ENCODE results near the gene GALNTL6.
"Not testable (repeated sequence)": the region's sequence is repeated elsewhere in the genome, so short reads cannot be mapped to it uniquely, and the experiment has no call there.

Gene GALNTL6

GRCh38 chr4:173001571-173001970 is 1188.4 kb downstream of the GALNTL6 start:
- DNase-seq, result no peak

GRCh38 chr4:173002830-173003561 is 1189.8 kb downstream of the GALNTL6 start:
- DNase-seq, result peak in 1 of 2 experiments; percentile 9

GRCh38 chr4:173005912-173006633 is 1192.9 kb downstream of the GALNTL6 start:
- no peak for DNase-seq

GRCh38 chr4:173008436-173008835 is 1195.2 kb downstream of the GALNTL6 start:
- no peak for DNase-seq

- DNase-seq, result no peak
Observed at GRCh38 chr4:173009129-173009823, 1196.1 kb downstream of the GALNTL6 start.

- no peak for DNase-seq
Observed at GRCh38 chr4:173012608-173013007, 1199.4 kb downstream of the GALNTL6 start.

- peak; percentile 66 to 88 for DNase-seq
Observed at GRCh38 chr4:173013232-173013930, 1200.2 kb downstream of the GALNTL6 start.

- DNase-seq, result peak; percentile 67 to 71
Observed at GRCh38 chr4:173014113-173014558, 1200.9 kb downstream of the GALNTL6 start.

GRCh38 chr4:173014836-173015235 is 1201.6 kb downstream of the GALNTL6 start:
- no peak for DNase-seq

- no peak for DNase-seq
Observed at GRCh38 chr4:173017802-173018201, 1204.6 kb downstream of the GALNTL6 start.

GRCh38 chr4:173018446-173018845 is 1205.2 kb downstream of the GALNTL6 start:
- no peak for DNase-seq

GRCh38 chr4:173019664-173020063 is 1206.5 kb downstream of the GALNTL6 start:
- no peak for DNase-seq

GRCh38 chr4:173021746-173022573 is 1208.8 kb downstream of the GALNTL6 start:
- peak; percentile 13 to 21 for DNase-seq

GRCh38 chr4:173024203-173024602 is 1211.0 kb downstream of the GALNTL6 start:
- no peak for DNase-seq

GRCh38 chr4:173025131-173025530 is 1211.9 kb downstream of the GALNTL6 start:
- DNase-seq, result peak; percentile 91 to 93

GRCh38 chr4:173037242-173037641 is 1224.0 kb downstream of the GALNTL6 start:
- DNase-seq, result no peak

- DNase-seq, result no peak
Observed at GRCh38 chr4:173038192-173038896, 1225.1 kb downstream of the GALNTL6 start.

GRCh38 chr4:173039617-173040577 is 1226.7 kb downstream of the GALNTL6 start:
- DNase-seq, result peak; percentile 18 to 26

GRCh38 chr4:173041482-173041881 is 1228.3 kb downstream of the GALNTL6 start:
- no peak for DNase-seq

- not testable (repeated sequence) for DNase-seq
Observed at GRCh38 chr4:173042139-173042538, 1228.9 kb downstream of the GALNTL6 start.

All from Kasumi-1 (cell line).